ENCODE results near the gene LYZL1.
"Not testable (repeated sequence)": the region's sequence is repeated elsewhere in the genome, so short reads cannot be mapped to it uniquely, and the experiment has no call there.

The LYZL1 gene

DNA sequence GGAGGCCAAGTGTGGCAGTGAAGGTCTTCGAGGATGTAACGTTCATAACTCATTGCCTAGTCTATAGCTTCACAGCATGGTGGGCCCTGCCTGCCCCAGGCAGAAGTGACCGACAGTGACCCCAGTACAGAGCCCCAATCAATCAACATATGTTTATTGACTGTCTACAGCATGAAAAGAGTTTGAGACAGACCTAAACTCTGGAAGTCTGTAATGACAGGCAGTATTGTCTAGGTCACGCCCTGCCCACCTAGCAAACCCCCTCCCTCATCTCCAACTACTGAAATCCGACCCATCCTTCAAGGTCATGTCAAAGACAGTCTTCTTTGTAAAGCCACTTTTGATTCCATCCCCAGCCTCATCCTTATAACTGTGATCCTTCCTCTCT, 43.9 kb downstream of the LYZL1 start:
- TF ChIP-seq, protein P1, sequence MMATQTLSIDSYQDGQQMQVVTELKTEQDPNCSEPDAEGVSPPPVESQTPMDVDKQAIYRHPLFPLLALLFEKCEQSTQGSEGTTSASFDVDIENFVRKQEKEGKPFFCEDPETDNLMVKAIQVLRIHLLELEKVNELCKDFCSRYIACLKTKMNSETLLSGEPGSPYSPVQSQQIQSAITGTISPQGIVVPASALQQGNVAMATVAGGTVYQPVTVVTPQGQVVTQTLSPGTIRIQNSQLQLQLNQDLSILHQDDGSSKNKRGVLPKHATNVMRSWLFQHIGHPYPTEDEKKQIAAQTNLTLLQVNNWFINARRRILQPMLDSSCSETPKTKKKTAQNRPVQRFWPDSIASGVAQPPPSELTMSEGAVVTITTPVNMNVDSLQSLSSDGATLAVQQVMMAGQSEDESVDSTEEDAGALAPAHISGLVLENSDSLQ (IDR thresholded peaks at IDR 0.05) = no peak; the same call in 1 of the 2 replicates
- TF ChIP-seq ZNF384 (IDR thresholded peaks at IDR 0.05) = no peak
- TF ChIP-seq L3MBTL2 (conservative IDR thresholded peaks at IDR 0.05) = no peak
- TF ChIP-seq ELF4 (IDR thresholded peaks at IDR 0.05) = no peak
- TF ChIP-seq FOXA1 (IDR thresholded peaks at IDR 0.05) = no peak
- TF ChIP-seq HDGF (IDR thresholded peaks at IDR 0.05; ENCODE audit: borderline replicate concordance) = no peak
- TF ChIP-seq SP1 (IDR thresholded peaks at IDR 0.05) = no peak
- no peak for TF ChIP-seq TARDBP (IDR thresholded peaks at IDR 0.05)
- TF ChIP-seq ARNT (IDR thresholded peaks at IDR 0.05) = no peak
- no peak for TF ChIP-seq SUZ12 (IDR thresholded peaks at IDR 0.05)
- no peak for TF ChIP-seq LEF1 (IDR thresholded peaks at IDR 0.05; ENCODE audit: borderline replicate concordance)
- TF ChIP-seq BHLHE40 (IDR thresholded peaks at IDR 0.05; ENCODE audit: borderline replicate concordance) = no peak
- TF ChIP-seq FOXK2 (IDR thresholded peaks at IDR 0.05) = no peak
- no peak for TF ChIP-seq CTBP1 (IDR thresholded peaks at IDR 0.05; ENCODE audit: borderline replicate concordance)
- no peak for TF ChIP-seq NFRKB (IDR thresholded peaks at IDR 0.05)
- TF ChIP-seq FOXM1 (IDR thresholded peaks at IDR 0.05; ENCODE audit: borderline replicate concordance) = no peak
- ChIA-PET POLR2A (no interaction called here), CTCF (no interaction called here)
- DNase-seq (ENCODE audit: extremely low spot score) = no peak

- DNase-seq (ENCODE audit: extremely low spot score); POLR2A ChIA-PET; CTCF ChIA-PET: not testable (repeated sequence)
These were observed 48.7 kb downstream of the LYZL1 start for GRCh38 chr10:29337526-29337925.

DNA sequence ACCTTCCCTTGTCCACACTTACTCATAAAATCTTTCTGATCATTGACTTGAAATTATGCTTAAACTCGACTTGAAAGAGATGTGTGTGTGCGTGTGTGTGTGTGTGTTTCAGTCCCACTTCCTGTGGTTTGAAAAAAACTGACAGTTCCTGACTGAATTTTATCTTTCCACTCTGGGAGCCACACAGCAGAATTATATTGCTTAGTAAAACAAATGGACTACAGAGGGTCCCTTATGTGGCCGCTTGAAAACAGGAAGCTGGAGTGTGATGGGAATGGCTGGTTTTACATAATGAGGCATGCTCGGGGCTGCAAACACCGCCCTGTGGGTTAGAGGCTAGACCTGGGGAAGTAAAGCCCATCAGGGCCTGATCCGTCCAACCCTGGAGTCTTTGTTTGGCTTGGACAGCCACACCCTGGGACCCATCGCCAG, 54.8 kb downstream of the LYZL1 start:
- POLR2A ChIA-PET = no interaction called here
- TF ChIP-seq FOXM1 (IDR thresholded peaks at IDR 0.05; ENCODE audit: borderline replicate concordance) (no peak), ELF4 (IDR thresholded peaks at IDR 0.05) (no peak), LEF1 (IDR thresholded peaks at IDR 0.05; ENCODE audit: borderline replicate concordance) (no peak), SP1 (IDR thresholded peaks at IDR 0.05) (no peak), CTBP1 (IDR thresholded peaks at IDR 0.05; ENCODE audit: borderline replicate concordance) (no peak), FOXA1 (IDR thresholded peaks at IDR 0.05) (no peak), NFRKB (IDR thresholded peaks at IDR 0.05) (no peak), L3MBTL2 (conservative IDR thresholded peaks at IDR 0.05) (no peak), SUZ12 (IDR thresholded peaks at IDR 0.05) (no peak), BHLHE40 (IDR thresholded peaks at IDR 0.05; ENCODE audit: borderline replicate concordance) (no peak), ZNF384 (IDR thresholded peaks at IDR 0.05) (no peak)
- TF ChIP-seq, protein P1 (IDR thresholded peaks at IDR 0.05) = no peak

GRCh38 chr10:29344073-29344820, 55.4 kb downstream of the LYZL1 start:
- no peak for DNase-seq (ENCODE audit: extremely low spot score)
- POLR2A ChIA-PET = no interaction called here
- CTCF ChIA-PET = no interaction called here
- TF ChIP-seq SP1 (IDR thresholded peaks at IDR 0.05) = no peak
- no peak for TF ChIP-seq L3MBTL2 (conservative IDR thresholded peaks at IDR 0.05)
- TF ChIP-seq ARNT (IDR thresholded peaks at IDR 0.05) = no peak
- TF ChIP-seq NFRKB (IDR thresholded peaks at IDR 0.05) = no peak
- no peak for TF ChIP-seq ELF4 (IDR thresholded peaks at IDR 0.05)
- no peak for TF ChIP-seq BHLHE40 (IDR thresholded peaks at IDR 0.05; ENCODE audit: borderline replicate concordance)
- TF ChIP-seq FOXM1 (IDR thresholded peaks at IDR 0.05; ENCODE audit: borderline replicate concordance) = no peak

More for the DNA sequence above, 54.8 kb downstream of the LYZL1 start:
- no peak for DNase-seq (ENCODE audit: extremely low spot score)
- CTCF ChIA-PET = no interaction called here

DNA sequence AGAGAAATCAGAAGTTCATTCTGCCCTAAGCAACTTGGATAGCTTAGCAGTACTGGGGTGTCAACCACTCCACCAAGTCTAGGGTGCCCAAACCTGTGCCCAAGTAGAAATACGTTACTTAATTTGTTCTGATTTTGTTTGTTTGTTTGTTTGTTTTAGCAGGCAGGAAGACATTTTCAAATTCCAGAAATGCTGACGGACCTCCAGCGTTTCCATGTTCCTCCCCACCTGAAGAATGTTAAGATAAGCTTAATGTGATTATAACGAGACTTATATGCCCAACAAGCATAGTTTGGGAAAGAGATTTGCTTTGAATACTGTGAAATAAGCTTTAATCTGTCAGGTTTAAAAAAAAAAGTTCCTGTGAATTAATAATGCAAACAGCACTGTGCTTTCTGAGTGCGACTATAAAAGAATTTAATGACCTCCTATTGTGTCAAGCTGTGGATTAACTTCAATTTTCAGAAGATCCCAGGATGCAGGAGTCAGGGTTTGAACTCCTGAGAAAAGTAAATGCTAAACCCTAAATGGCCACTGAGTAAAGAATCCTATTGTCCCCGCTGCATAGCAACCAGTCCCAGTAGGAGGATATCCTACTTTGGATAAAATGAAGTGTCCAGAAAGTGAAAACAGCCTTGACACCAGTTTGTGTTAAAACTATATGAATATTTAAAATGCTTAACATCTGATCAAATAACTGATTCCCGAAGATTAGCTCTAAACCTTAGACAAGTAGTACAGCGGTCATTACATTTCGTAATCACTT, 56.5 kb downstream of the LYZL1 start:
- DNase-seq (ENCODE audit: extremely low spot score) = no peak
- TF ChIP-seq CTBP1 (IDR thresholded peaks at IDR 0.05; ENCODE audit: borderline replicate concordance) (no peak), FOXM1 (IDR thresholded peaks at IDR 0.05; ENCODE audit: borderline replicate concordance) (no peak), BHLHE40 (IDR thresholded peaks at IDR 0.05; ENCODE audit: borderline replicate concordance) (no peak), TARDBP (IDR thresholded peaks at IDR 0.05) (no peak), SP1 (IDR thresholded peaks at IDR 0.05) (no peak), ELF4 (IDR thresholded peaks at IDR 0.05) (no peak), SUZ12 (IDR thresholded peaks at IDR 0.05) (no peak), FOXK2 (IDR thresholded peaks at IDR 0.05) (no peak), L3MBTL2 (conservative IDR thresholded peaks at IDR 0.05) (no peak), HDGF (IDR thresholded peaks at IDR 0.05; ENCODE audit: borderline replicate concordance) (no peak)
- TF ChIP-seq, protein P1 (IDR thresholded peaks at IDR 0.05) = no peak
- ChIA-PET CTCF (interaction anchor here (0.7 kb wide), 1 partner anchor 354 kb away, joined by 3 read pairs; no protein-coding TSS in a partner anchor), POLR2A (no interaction called here)

- DNase-seq (ENCODE audit: extremely low spot score) = no peak
- CTCF ChIA-PET = no interaction called here
- POLR2A ChIA-PET = no interaction called here
- TF ChIP-seq SP1 (IDR thresholded peaks at IDR 0.05) (no peak), HDGF (IDR thresholded peaks at IDR 0.05; ENCODE audit: borderline replicate concordance) (no peak), LEF1 (IDR thresholded peaks at IDR 0.05; ENCODE audit: borderline replicate concordance) (no peak), FOXM1 (IDR thresholded peaks at IDR 0.05; ENCODE audit: borderline replicate concordance) (no peak)
- TF ChIP-seq, protein P1 (IDR thresholded peaks at IDR 0.05) = no peak
These were observed 57.0 kb downstream of the LYZL1 start for GRCh38 chr10:29345910-29346209.
